Measurements from ENCODE around the gene PML.

DNA sequence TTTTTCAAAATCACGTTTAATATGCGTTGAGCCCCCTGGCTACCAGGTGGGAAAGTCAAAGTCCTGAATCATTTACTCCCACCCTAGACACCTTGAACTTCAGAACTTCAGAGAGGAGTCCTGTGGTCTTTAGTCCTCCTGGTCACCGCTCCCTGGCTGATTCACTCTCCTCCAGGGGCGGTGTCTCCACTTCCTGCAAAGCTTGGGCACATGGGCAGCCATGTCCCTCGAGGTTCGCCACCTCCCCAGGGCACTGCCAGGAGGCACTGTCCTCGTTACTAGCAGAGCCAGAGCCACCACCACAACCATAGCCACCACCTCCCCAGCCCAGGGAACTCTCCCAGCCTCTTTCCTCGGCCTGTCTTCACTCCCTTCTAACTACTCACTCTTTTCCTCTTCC, 37.2 kb upstream of the PML start:
- TF ChIP-seq ZSCAN23 (tag by site-specific recombination; IDR thresholded peaks at IDR 0.05): no peak
- TF ChIP-seq, protein P1, sequence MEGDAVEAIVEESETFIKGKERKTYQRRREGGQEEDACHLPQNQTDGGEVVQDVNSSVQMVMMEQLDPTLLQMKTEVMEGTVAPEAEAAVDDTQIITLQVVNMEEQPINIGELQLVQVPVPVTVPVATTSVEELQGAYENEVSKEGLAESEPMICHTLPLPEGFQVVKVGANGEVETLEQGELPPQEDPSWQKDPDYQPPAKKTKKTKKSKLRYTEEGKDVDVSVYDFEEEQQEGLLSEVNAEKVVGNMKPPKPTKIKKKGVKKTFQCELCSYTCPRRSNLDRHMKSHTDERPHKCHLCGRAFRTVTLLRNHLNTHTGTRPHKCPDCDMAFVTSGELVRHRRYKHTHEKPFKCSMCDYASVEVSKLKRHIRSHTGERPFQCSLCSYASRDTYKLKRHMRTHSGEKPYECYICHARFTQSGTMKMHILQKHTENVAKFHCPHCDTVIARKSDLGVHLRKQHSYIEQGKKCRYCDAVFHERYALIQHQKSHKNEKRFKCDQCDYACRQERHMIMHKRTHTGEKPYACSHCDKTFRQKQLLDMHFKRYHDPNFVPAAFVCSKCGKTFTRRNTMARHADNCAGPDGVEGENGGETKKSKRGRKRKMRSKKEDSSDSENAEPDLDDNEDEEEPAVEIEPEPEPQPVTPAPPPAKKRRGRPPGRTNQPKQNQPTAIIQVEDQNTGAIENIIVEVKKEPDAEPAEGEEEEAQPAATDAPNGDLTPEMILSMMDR (tag by site-specific recombination; IDR thresholded peaks at IDR 0.05): no peak
- TF ChIP-seq, protein P2, sequence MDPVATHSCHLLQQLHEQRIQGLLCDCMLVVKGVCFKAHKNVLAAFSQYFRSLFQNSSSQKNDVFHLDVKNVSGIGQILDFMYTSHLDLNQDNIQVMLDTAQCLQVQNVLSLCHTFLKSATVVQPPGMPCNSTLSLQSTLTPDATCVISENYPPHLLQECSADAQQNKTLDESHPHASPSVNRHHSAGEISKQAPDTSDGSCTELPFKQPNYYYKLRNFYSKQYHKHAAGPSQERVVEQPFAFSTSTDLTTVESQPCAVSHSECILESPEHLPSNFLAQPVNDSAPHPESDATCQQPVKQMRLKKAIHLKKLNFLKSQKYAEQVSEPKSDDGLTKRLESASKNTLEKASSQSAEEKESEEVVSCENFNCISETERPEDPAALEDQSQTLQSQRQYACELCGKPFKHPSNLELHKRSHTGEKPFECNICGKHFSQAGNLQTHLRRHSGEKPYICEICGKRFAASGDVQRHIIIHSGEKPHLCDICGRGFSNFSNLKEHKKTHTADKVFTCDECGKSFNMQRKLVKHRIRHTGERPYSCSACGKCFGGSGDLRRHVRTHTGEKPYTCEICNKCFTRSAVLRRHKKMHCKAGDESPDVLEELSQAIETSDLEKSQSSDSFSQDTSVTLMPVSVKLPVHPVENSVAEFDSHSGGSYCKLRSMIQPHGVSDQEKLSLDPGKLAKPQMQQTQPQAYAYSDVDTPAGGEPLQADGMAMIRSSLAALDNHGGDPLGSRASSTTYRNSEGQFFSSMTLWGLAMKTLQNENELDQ (tag by site-specific recombination; IDR thresholded peaks at IDR 0.05; ENCODE audit: low read depth): no peak
- TF ChIP-seq, protein P3, sequence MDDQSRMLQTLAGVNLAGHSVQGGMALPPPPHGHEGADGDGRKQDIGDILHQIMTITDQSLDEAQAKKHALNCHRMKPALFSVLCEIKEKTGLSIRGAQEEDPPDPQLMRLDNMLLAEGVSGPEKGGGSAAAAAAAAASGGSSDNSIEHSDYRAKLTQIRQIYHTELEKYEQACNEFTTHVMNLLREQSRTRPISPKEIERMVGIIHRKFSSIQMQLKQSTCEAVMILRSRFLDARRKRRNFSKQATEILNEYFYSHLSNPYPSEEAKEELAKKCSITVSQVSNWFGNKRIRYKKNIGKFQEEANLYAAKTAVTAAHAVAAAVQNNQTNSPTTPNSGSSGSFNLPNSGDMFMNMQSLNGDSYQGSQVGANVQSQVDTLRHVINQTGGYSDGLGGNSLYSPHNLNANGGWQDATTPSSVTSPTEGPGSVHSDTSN (CRISPR knock-in tag; IDR thresholded peaks at IDR 0.05): no peak
- TF ChIP-seq, protein P4, sequence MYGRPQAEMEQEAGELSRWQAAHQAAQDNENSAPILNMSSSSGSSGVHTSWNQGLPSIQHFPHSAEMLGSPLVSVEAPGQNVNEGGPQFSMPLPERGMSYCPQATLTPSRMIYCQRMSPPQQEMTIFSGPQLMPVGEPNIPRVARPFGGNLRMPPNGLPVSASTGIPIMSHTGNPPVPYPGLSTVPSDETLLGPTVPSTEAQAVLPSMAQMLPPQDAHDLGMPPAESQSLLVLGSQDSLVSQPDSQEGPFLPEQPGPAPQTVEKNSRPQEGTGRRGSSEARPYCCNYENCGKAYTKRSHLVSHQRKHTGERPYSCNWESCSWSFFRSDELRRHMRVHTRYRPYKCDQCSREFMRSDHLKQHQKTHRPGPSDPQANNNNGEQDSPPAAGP (tag by site-specific recombination; IDR thresholded peaks at IDR 0.05): no peak
